HG03135 (cell line): ENCODE measurements around the gene ZFY.

Source experiments
- ATAC-seq: cut with Tn5 transposase; IDR thresholded peaks from one replicate; pipeline ENCODE4 v1.9.1; 2021; ENCODE audit warnings: mild to moderate bottlenecking, moderate library complexity; ENCODE audit not compliant: unreplicated experiment

ZFY gene

DNA sequence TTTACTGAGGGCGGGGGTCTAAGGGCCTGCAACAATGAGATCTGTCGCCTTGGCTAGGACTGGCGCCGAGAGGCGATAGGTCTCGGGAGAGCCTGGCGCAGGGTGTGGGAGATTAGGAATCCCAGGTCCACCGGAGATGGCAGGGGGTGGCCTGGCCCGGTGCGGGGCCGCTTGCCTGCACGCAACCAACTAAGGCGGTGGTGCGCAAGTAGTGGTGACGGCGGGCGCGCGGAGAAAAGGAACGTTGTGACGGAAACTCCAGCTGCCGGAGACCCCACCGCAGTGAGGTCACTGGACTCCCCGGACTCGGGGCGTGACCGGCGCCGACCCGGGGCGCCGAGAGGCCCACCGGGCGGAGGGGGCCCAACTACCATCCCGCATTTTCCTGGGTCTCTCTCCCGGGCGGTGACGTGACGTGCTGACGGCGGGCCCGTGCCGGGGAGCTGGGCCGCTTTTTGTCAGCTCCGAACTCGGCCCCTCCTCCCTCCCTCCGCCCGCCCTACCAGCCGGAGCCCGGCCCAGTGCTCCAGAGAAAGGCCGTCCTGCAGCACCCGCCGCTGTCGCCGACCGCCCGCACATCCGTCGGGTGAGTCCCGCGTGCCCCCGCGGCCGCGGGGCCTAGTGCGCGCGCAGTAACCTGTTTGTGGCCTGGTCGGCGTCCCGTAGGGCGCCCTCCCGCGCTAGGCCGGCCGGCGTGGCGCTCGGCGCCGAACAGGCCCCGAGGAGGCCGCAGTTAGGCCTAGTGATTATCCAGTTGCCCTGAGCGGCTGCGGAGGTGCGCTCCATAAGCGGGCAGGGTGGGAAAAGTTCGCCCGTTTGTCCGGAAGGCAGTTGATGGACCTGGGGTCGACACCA is at the start of gene ZFY:
Gene ZFY, plus strand, starts transcription at position 521 of the 855 bp plus-strand sequence. CDS start 18,556 bp downstream, outside the sequence.
- ATAC-seq, result no peak

DNA sequence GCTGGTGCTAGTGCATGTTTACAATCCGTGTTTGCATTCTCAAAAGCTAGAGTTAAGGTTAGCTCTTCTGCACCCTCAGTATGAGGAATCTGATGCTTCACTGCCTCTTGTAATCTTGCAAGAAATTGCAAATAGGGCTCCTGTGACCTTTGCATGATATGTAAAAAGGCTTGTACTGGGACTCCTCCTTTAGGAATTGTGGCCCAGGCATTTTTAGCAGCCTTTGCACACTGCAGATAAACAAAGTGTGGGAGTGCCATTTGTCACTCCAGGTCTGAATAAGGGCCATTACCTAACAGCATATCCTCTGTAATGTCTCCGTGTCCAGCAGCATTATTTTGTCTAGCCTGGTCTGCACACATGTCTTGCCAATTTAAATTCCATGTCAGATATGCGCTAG is 49.3 kb upstream of the ZFY start:
- no peak for ATAC-seq

DNA sequence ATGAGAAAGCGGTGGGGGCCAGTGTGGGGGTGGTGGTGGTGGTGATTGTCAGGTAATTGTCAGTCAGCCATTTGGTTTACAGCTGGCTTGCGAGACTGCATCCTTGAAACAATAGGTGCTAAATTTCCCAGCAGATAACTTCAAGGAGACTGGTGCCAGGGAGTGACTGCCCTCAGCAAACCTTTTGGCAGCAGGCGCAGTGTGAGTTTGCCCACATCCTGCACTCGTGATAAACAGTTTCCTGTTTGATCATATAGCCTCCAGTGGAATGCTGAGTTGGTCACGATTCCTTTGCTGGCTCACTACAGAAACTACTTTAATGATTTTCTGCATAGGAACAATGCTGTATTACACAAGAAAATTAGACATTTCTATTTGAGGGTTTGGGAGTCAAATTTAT is 47.8 kb upstream of the ZFY start:
- ATAC-seq, result no peak

DNA sequence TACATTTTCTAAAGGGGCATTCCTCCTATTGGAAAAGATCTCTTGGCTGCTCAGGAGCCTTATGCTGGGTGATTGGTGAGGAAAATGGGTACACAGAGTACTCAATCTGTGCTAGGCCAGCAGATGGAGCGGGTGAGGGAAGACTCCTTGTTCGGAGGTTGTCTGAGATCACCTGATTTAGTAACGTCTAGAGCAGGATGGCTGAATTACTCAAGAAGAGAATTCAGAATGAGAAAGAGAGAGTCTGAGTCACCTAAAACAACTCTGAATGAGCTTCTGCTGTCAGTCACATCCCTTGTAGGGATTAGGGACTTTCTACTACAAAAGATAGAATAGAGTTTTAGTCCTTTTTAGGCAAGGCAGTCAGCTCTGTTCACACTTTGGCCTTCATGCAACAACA is 47.2 kb upstream of the ZFY start:
- no peak for ATAC-seq

DNA sequence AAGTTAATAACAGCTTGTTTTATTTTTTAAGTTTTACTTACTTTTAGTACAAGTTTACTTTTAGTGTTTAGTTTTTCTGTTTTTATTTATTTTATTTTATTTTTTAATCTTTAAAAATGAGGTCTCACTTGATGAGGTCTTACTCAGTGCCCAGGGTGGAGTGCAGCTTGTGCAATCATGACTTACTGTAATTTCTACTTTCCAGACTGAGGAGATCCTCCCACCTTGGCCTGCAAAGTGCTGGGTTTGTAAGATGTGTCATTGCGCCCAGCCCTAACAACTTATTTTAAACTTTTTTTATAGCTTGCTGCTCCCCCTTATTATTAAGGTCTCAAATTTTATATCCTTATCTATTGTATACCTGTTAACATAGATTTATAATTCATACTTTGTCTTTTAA is 41.7 kb upstream of the ZFY start:
- ATAC-seq, result no peak

DNA sequence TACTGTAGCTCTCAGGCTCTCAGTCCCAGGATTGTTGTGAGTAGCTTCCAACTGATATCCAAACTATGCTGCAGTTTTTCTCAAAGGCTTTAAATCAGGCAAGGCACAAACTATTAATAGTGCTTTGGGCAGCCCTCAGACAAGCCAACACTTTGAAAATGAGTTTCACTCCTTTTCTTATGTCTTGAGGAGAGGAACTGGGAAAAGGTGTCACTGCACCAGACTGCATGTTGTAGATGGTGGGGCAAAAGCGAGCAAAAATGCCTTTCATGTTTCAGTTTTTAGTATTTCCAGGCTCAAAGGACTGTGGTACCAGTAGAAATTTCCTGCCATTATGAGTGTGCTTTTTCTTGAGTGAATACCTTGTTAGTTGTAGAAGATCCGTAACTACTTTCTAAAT is 39.1 kb upstream of the ZFY start:
- ATAC-seq, result no peak

DNA sequence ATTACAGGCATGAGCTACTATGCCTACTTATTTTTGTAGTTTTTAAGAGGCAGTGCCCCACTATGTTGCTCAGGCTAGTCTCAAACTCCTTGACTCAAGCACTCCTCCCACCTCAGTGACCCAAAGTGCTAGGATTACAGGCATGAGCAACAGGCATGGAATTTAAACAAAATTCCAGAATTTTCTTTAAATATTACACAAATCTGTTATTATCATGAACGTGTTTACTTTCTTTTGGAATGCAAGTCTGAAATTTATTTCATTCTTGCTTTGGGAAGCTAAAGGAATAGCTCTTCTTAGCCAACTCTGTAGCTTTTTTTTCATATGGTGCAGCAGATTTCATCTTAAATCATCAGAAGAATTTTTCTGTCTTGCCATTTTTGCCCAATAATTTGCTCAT is 27.8 kb upstream of the ZFY start:
- ATAC-seq, result no peak

DNA sequence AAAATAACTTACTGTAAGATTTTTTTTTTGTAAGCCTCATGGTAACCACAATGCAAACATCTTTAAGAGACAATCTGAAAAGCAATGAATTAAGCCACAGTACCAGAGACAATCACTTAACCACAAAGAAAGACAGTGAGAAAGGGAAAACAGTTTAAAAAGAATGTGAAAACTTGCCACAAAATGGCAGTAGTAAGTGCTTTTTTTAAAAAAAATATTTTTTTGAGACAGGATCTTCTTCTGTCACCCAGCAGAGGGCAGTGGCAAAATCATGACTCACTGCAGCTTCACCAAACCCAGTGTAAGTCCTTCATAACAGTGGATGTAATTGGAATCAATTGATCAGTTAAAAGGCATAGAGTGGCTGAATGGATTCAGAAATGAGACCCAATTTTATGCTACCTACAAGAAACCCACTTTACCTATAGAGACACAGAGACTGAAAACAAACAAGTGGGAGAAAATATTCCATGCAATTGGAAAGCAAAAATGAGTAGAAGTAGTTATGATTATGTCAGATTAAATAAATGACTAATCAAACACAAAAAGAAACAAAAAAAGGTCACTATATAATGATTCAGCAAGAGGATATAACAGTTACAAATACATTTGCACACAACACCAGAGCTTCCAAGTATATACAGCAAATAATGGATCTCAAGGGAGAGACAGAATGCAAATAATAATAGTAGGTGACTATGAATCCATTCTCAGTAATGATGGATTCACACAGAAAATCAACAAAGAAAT is 21.9 kb upstream of the ZFY start:
- ATAC-seq, result no peak

DNA sequence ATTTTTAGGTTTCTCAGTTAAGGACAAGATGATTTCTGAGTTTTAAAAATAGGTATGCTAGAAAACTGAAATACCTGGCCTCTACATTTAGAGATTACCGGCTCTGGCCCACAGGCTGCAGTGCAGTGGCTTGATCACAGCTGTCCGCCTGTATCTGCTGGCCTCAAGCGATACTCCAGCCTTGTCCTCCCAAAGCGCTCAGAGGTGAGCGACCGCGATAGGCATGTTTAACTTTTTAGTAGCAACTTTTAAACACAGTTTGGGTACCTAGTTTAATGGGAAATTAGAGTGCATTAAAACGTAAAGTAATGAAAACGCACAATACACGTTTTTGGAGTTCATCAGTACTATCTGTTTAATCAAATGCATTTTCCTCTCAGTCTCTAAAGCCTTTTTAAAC is 1.1 kb upstream of the ZFY start:
- no peak for ATAC-seq

DNA sequence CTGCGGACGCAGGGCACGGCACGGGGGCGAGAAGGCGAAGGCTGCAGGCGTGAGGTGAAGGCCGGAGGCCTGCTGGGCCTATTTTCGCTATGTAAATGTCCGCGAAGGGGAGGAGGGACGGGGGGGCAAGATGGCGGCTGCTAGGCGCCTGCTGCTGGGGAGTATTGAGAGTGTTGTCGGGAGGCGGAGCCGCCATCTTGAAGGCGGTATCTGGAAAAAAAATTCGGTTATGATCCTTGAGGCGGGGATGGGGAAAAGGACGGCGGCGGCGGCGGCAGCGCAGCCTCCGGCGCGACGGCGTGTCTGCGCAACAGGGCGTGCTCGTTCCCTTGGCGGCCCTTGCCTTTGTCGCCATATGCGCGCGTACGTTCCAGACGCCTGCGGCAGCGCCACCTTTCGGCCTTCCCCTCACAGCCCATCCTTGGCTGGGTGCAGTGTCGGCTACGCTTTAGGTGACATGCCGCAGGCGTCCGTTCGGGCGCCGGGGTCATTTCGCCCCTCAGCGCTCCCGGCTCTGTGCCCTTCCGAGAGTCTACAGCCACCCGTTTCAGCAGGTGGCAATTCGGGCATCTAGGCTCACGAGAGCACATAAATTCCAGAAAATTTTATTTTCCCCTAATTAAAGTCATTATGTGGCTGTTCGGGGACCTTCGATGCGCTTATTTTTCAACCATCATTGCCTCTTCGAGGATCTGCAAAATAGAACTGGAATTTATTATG is 695 bp downstream of the ZFY start:
- no peak for ATAC-seq

DNA sequence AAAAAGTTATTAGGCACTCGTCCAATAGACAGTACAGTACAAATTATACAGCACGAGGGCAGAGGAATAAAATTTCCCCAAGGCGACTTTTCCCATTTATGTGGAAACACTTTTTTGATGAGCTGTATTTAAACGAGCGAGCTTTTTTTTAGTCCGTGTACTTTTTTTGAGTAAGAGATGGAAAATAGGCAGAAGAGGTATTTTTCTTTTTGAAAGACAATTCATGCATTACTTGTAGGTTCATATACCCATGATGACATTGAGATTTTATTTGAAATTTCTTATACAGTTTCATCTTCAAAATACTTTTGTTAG is 1.2 kb downstream of the ZFY start:
- no peak for ATAC-seq

DNA sequence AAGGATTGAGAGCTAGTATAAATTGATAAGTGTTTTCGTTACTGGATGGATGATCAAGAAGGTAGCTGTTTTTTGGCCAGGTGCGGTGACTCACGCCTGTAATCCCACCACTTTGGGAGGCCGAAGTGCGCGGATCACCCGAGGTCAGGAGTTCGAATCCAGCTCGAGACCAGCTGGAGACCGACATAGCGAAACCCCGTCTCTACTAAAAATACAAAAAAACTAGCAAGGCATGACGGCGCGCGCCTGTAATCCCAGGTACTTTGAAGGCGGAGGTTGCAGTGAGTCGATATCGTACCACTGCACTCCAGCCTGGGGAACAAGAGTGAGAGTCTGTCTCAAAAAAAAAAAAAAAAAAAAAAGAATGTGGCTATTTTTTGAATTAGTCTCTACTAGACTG is 2.0 kb downstream of the ZFY start:
- no peak for ATAC-seq

DNA sequence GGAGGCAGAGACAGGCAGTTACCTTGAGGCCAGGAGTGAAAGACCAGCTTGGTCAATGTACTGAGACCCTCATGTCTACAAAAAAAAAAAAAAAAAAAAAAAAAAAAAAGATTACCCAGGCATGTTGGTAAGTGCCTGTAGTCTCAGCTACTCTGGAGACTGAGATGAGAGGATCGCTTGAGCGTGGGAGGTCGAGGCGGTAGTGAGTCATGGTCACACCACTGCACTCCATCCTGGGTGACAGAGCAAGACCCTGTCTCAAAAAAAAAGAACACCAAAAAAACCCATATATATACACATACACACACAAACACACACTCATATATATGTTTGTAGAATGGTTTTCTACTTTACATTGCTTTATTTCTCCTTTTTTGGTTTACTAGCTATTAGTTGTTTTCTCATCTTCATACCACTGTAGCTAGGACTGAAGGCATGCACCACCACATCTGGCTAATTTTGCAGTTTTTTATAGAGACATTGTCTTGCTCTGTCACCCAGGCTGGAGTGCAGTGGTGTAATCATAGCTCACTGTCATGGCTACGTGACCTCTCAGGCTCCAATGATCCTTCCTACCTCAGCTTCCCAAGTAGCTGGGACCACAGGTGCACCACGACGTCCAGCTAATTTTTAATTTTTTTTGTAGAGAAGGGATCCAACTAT is 14.5 kb downstream of the ZFY start:
- no peak for ATAC-seq

DNA sequence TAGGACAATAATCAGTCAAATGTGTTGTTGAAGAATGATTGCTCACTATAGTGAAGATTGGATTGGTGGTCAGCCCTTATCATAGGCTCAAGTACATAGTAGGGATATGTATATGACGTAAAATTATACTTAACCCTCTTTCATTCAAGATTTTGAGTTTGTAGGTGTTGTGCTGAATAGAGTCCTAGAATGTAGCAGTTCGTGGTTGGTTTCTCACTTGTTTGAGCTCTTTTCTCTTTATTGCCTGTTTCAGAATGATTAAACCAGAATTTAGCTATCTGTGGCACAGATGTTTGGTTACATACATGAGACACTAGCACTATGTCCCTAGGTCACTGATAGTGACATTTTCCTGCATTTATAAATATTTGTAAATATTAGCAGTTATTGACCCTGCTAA is 15.5 kb downstream of the ZFY start:
- ATAC-seq, result no peak

DNA sequence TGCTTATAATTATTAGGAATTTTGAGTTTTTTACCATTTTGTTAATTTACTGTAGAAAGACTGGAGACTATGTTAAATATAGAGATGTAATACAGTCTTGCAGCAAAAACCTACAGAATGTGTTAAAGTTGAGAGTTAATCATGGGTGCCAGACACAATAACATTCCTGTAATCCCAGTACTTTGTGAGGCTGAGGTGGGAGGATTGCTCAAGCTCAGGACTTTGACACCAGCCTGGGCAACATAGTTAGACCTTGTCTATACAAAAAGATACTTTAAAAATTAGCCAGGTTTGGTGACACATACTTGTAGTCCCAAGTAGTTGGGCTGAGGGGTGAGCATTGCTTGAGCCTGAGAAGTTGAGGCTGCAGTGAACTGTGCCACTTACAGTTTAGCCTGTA is 17.7 kb downstream of the ZFY start:
- ATAC-seq, result no peak

DNA sequence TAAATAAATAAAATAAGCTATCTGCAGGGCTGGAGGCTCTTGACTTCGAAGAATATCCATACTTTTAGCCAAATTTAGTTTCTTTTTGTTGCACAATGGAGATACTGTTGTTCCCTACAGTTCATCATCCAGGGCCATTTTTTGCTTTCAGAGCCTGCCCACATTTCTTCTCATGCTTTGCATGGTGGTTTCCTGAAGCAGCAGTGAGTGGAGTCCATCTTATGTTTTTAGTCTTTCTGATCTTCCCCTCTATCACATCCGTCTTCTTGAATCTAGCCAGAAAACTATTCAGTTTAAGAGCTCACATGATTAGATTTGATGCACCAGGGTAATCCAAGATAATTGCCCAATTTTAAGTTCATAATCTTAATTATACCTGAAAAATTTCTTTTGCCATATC is 19.6 kb downstream of the ZFY start:
- no peak for ATAC-seq

DNA sequence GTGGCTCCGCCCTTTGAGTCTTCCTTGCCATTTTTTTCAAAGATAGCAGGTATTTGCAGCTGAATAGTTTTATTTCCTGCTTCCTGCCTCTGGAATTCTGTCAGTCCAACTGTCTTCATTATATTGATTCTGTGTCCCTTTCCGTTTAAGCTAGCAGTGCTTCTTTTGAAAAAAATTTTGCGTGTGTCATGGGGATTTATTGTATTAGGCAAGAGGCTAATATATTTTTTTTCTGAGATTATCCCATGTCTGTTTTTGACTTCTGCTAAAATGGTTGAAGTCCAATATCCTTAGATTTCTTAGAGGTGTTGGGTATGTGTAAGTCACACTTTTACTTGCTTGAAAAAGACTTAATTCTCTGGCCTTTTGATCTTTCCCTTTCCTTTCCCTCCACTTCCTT is 20.4 kb downstream of the ZFY start:
- no peak for ATAC-seq

DNA sequence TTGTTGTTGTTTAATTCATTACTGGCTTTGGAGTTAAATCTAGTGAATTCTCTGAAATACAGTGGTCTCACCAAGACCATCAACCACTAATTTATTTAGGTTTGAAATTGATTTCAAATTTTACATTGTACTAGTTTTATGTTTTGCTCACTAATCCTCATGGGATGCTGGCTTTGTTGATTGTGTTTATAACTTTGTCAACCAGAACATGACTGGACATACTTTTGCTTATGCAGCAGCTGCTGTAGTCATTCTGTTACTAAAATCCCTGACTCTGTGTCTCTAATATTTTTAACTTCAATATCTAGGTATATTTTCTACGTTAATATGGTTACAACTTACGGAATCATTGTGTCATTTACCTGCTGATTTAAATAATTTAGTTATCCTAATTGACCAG is 26.9 kb downstream of the ZFY start:
- no peak for ATAC-seq

DNA sequence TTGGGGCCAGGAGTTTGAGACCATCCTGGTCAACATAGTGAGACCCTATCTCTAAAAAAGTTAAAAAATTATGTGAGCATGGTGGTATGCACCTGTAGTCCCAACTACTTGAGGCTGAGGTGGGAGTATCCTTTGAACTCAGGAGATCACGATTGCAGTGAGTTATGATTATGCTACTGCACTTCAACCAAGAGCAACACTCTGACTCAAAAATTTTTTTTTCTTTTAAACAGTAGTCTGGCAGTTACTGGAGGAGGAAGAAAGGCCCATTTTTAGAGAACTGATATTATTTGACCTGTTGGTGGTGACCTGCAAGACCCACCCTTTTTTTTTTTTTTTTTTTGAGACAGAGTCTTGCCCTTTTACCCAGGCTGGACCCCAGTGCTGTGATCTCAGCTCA is 29.6 kb downstream of the ZFY start:
- ATAC-seq, result no peak

DNA sequence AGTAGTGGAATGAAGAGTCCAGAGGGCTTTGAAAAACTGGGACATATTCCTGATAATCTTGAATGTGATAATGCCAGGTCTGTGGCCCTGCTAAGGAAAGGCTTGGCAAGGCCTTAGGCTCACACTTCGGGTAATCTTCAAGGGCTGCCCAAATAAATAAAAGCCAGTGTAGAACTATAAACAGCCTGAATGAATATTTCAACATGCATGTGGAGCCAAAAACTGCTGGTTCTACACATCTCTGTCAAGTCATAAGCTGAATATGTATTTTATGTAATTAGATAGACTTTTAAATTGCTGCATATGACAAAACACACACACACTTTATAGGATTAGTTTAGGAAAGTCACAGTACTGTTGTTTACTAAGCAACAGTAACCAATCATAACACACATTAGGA is 30.4 kb downstream of the ZFY start:
- no peak for ATAC-seq

DNA sequence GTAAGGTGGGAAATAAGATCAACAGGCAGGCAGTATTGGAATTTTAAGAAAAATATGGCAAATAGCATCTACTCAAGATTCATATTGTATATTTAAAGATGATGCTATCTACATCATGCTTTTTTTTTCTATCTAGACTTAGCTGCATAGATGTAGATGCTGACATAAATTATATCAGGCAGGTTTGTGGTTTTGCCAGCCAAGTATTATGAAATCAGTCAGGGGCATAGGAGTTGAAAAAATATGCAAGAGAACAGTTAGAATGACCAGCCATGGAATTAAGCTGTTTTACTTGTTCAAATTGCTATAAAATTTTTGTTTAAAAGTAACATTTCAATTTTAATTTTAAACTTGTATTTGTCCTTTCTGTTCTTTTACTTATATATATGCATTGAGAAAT is 34.4 kb downstream of the ZFY start:
- no peak for ATAC-seq
